Astrocyte of the cerebellum (primary cell): ENCODE data around the gene NRP1.

Source experiments
- DNase-seq: peaks from one replicate; pipeline ENCODE4 v3.0.0-alpha.2; 2011; ENCODE audit warnings: low read depth
- H3K4me3 ChIP-seq: 2 replicates; pipeline ENCODE4 v1.5.1; 2011; ENCODE audit warnings: mild to moderate bottlenecking, low read depth, low read length, moderate library complexity
- CTCF ChIP-seq: IDR thresholded peaks from 2 replicates; pipeline ENCODE4 v1.5.1; 2012; ENCODE audit warnings: low read length, low read depth, moderate library complexity, mild to moderate bottlenecking; ENCODE audit errors: missing control alignments
- in situ Hi-C: cut with HindIII; loops from 2 replicates; pipeline ENCODE4 v1.10.0; 2017; ENCODE audit warnings: low sequenced_read_pairs

NRP1 gene

GRCh38 chr10:33341637-33342036 is 7.2 kb upstream of the NRP1 start:
- H3K4me3 ChIP-seq, result no peak overlapping the region
- in situ Hi-C loops, result no loop called here
- TF ChIP-seq CTCF, result no peak
- DNase-seq, result no peak

GRCh38 chr10:33337326-33337957 is 3.0 kb upstream of the NRP1 start:
- peak; percentile 68 for DNase-seq
- in situ Hi-C loops, result no loop called here
- peak; percentile 28 for TF ChIP-seq CTCF
- peak overlapping the region; percentile 83 for H3K4me3 ChIP-seq

- DNase-seq, result no peak
- in situ Hi-C loops, result no loop called here
- TF ChIP-seq CTCF, result no peak
- peak overlapping the region; percentile 83 for H3K4me3 ChIP-seq
Measured at GRCh38 chr10:33336582-33337325, 2.3 kb upstream of the NRP1 start.

GRCh38 chr10:33335801-33336581 is 1.5 kb upstream of the NRP1 start:
- in situ Hi-C loops, result no loop called here
- TF ChIP-seq CTCF, result no peak
- DNase-seq, result no peak
- peak overlapping the region; percentile 83 for H3K4me3 ChIP-seq

- peak overlapping the region; percentile 83 for H3K4me3 ChIP-seq
- in situ Hi-C loops, result no loop called here
- TF ChIP-seq CTCF, result no peak
- DNase-seq, result no peak
Measured at GRCh38 chr10:33335551-33335800, 1.0 kb upstream of the NRP1 start.

- DNase-seq, result peak; percentile 74
- TF ChIP-seq CTCF, result peak; percentile 67
- peak overlapping the region; percentile 83 for H3K4me3 ChIP-seq
- in situ Hi-C loops, result no loop called here
Measured at GRCh38 chr10:33334805-33335550, 511 bp upstream of the NRP1 start.
